Breast epithelium (tissue), 4 donors: ENCODE data around the gene RAB13. TPM values are rescaled to one million over a fixed set of nuclear protein-coding genes. Genes with fewer than 3 reads are reported as not detected.
"Not testable (repeated sequence)": the region's sequence is repeated elsewhere in the genome, so short reads cannot be mapped to it uniquely, and the experiment has no call there.

Experiments used
- DNase-seq, 2 donors: peaks; one replicate each; pipeline ENCODE4 v3.0.0-alpha.2; 2019; ENCODE audit warnings: low spot score in 2 of 2
- H3K27ac ChIP-seq, 2 donors: fragments of 200-600 bp; sonication (generic) in 1 of 2; one replicate each; pipeline ENCODE4 v1.5.1; 2016 to 2019; ENCODE audit warnings: mild to moderate bottlenecking in 1 of 2
- H3K27me3 ChIP-seq, 2 donors: fragments of 200-600 bp; sonication (generic) in 1 of 2; one replicate each; pipeline versions ENCODE4 v1.5.1 to v1.6.0; 2017 to 2019; ENCODE audit warnings: control low read depth in 1 of 2, mild to moderate bottlenecking in 1 of 2
- H3K36me3 ChIP-seq: fragments of 200-600 bp; one replicate; pipeline ENCODE4 v1.5.1; 2019
- H3K4me1 ChIP-seq, 2 donors: fragments of 200-600 bp; sonication (generic); one replicate each; pipeline ENCODE4 v1.5.1; 2016 to 2019; ENCODE audit warnings: control low read depth in 1 of 2
- H3K4me3 ChIP-seq, 3 donors: fragments of 200-600 bp; sonication (generic); 1 replicate in 2 of 3; 2 replicates in 1 of 3; pipeline ENCODE4 v1.5.1; 2016 to 2019; ENCODE audit warnings: mild to moderate bottlenecking in 3 of 3, moderate library complexity in 2 of 3
- H3K9me3 ChIP-seq, 2 donors: fragments of 200-600 bp; sonication (generic) in 1 of 2; one replicate each; pipeline ENCODE4 v1.5.1; 2016 to 2019; ENCODE audit warnings: control low read depth in 1 of 2
- POLR2A ChIP-seq: fragments of 450-650 bp; IDR thresholded peaks from one replicate; pipeline ENCODE4 v1.6.1; 2016; ENCODE audit warnings: antibody characterized with exemption, mild to moderate bottlenecking, moderate library complexity
- POLR2AphosphoS5 ChIP-seq, 3 donors: sonication (generic); formaldehyde crosslinking; IDR thresholded peaks; one replicate each; pipeline ENCODE4 v1.6.1; 2017; ENCODE audit warnings: antibody characterized with exemption in 3 of 3
- intact Hi-C: fragments of 100-400 bp; cut with DNase I; formaldehyde crosslinking; loops from one replicate; pipeline ENCODE4 v1.15.1; 2023; ENCODE audit warnings: low total_unique reads
- total RNA-seq, 3 donors: library from RNA; depleted of rRNA; stranded (reverse); fragments of >200 nt; gene quantifications; one replicate each; pipeline ENCODE4 v1.1.0, GENCODE V29; 2016
- TF ChIP-seq, protein P1 (sequence below), 3 donors: fragments of 450-650 bp; IDR thresholded peaks; one replicate each; pipeline ENCODE4 v1.5.1; 2016 to 2017; ENCODE audit warnings: antibody characterized with exemption in 3 of 3, mild to moderate bottlenecking in 3 of 3, moderate library complexity in 3 of 3

RAB13 gene
- total RNA-seq = 10 to 100 TPM; 45.8 to 68.3 (median 62.6) TPM

DNA sequence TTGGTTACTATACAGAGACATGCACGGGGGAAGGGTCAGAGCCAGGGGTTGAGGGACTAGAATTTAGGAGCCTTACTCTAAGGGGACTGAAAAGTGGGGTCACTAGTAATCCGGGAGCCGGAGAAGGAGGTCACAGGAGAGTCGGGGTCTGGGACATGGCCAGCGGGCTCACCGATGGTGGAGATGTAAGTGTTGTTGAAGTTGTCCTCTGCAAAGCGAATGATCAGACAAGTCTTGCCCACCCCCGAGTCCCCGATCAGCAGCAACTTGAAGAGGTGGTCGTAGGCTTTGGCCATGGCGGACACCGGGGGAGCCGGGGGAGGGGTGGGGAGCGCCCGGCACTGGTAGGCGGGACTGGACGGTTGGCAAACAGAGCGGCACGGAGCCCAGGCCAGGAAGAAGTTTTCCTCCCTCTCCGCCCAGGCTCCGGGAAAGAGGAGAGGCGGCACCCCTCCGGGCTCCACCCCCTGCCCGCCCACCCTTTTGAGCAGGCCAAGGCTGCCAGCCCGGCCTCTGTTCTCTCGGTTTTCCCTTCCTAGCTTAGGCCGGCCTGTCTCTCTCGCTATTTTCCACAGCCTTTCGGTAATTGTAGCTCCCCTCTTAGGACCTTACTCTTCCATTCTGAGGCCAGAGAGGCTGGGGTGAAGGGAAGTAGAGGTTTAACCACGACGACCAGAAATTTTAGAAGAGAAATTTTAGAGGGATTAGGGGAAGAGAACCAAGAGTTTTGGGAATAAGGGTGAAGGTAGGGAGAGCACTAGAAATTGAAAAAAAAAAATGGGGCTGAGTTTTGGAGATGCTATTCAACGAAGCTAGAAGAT lies at the start of gene RAB13:
Gene RAB13 (minus strand): TSS at position 399 of the 821 bp plus-strand sequence. CDS start 103 bp downstream, at position 296.
- intact Hi-C loops = no loop called here
- peaks cover 3 to 8% of the 10 kb centered on the region in 2 donors for H3K4me1 ChIP-seq
- H3K27ac ChIP-seq = peak within 1 kb of the TSS; percentile 67 to 77
- peak; percentile 83 to 88 for DNase-seq
- H3K4me3 ChIP-seq = peak within 1 kb of the TSS; percentile 59 to 76 (median 66)
- H3K36me3 ChIP-seq = no peaks in the 10 kb centered on the region
- H3K9me3 ChIP-seq = no peaks in the 10 kb centered on the region
- H3K27me3 ChIP-seq = no peaks in the 10 kb centered on the region
- TF ChIP-seq POLR2AphosphoS5 (IDR thresholded peaks at IDR 0.05) = peak in 2 of 3 donors; percentile 32 to 46
- TF ChIP-seq POLR2A = no peak

DNA sequence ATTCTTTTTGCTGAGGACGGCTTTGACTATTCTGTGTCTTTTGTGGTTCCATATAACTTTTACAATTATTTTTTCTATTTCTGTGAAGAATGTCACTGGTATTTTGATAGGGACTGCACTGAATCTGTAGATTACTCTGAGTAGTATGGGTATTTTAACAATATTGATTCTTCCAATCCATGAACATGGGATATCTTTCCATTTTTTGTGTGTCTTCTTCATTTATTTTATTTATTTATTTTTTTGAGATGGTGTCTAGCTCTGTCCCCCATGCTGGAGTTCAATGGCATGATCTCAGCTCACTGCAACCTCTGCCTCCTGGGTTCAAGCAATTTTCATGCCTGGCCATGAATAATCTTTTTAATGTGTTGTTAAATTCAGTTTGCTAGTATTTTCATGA lies 47.6 kb upstream of the RAB13 start:
- intact Hi-C loops, H3K4me3 ChIP-seq: not testable (repeated sequence)

DNA sequence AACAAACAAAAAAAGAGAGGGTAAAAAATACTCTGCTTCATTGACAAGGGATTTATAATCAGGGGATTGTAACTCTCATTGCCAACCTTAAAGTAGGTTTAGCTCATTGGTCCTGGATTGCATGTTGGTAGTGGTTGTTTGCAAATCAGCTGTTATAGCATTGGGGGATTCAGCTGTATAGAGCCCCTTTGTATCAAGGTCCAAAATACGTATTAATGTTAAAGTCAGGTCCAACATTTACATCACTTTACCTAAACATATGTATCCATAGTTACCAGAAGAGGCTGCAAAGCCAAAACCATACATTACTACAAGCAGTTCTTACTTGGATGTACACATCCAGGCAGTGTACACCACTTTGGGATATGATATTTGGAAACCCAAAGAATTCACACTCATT lies 33.8 kb upstream of the RAB13 start:
- H3K27me3 ChIP-seq = no peaks in the 10 kb centered on the region
- no peaks in the 10 kb centered on the region for H3K4me1 ChIP-seq
- H3K27ac ChIP-seq = no peak overlapping the region
- intact Hi-C loops = no loop called here
- TF ChIP-seq POLR2A (no peak), POLR2AphosphoS5 (IDR thresholded peaks at IDR 0.05) (no peak)
- TF ChIP-seq, protein P1, sequence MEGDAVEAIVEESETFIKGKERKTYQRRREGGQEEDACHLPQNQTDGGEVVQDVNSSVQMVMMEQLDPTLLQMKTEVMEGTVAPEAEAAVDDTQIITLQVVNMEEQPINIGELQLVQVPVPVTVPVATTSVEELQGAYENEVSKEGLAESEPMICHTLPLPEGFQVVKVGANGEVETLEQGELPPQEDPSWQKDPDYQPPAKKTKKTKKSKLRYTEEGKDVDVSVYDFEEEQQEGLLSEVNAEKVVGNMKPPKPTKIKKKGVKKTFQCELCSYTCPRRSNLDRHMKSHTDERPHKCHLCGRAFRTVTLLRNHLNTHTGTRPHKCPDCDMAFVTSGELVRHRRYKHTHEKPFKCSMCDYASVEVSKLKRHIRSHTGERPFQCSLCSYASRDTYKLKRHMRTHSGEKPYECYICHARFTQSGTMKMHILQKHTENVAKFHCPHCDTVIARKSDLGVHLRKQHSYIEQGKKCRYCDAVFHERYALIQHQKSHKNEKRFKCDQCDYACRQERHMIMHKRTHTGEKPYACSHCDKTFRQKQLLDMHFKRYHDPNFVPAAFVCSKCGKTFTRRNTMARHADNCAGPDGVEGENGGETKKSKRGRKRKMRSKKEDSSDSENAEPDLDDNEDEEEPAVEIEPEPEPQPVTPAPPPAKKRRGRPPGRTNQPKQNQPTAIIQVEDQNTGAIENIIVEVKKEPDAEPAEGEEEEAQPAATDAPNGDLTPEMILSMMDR (IDR thresholded peaks at IDR 0.05) = no peak
- no peaks in the 10 kb centered on the region for H3K9me3 ChIP-seq
- DNase-seq = no peak
- no peak overlapping the region for H3K4me3 ChIP-seq
- no peaks in the 10 kb centered on the region for H3K36me3 ChIP-seq

More for the DNA sequence above, 47.6 kb upstream of the RAB13 start:
- not testable (repeated sequence) for H3K27me3 ChIP-seq, H3K9me3 ChIP-seq, H3K4me1 ChIP-seq, DNase-seq, H3K27ac ChIP-seq, H3K36me3 ChIP-seq

DNA sequence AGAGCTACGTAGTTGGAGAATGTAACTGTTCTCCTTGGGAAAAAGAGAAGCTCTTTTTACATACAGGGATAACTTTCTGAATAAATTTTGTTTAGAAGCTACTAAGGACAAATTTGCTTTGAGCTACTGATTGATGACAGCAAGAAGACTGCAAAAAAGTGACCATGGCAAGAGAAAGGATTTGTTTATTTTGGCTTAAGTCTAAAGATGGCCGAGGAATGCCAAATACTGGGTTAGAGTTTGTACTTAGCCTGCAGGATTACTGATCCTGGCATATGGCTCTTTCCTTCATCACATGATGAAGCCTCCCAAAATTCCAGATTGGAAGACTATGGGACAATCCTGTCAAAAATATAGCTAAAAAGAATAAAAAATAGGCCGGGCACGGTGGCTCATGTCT lies 33.1 kb upstream of the RAB13 start:
- H3K9me3 ChIP-seq = no peaks in the 10 kb centered on the region
- H3K36me3 ChIP-seq = no peaks in the 10 kb centered on the region
- no peaks in the 10 kb centered on the region for H3K4me1 ChIP-seq
- intact Hi-C loops = no loop called here
- no peak for DNase-seq
- H3K27ac ChIP-seq = no peak overlapping the region
- H3K27me3 ChIP-seq = no peaks in the 10 kb centered on the region
- no peak for TF ChIP-seq POLR2AphosphoS5 (IDR thresholded peaks at IDR 0.05)
- TF ChIP-seq, protein P1 (IDR thresholded peaks at IDR 0.05) = no peak
- H3K4me3 ChIP-seq = no peak overlapping the region

DNA sequence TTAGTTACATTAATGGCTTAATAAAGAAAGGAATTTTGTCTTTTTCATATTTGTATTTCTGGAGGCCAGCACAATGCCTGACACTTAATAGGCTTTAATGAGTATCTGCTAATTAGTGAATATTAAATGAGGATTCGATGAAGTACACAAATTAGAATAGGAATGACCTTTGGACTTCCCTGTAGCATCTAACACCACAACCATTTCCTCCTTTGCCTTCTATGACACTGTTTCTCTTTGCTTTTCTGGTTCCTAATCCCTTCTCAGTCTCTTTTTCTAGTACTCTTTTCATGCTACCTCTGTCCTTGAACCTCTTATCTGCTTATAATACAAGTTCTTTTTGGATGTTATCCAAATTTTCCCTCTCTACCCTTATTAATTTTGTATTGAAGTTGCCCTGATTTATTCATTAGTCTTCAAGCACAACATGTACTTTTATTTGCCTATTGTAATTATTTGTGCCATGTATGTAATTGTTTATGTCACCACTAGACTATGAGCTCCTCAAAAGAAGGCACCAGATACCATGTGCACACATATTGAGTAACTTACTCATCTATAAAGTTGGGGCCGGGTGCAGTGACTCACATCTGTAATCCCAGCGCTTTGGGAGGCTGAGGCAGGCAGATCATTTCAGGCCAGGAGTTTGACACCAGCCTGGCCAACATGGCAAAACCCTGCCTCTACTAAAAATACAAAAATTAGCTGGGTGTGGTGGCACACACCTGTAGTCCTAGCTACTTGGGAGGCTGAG lies 28.2 kb upstream of the RAB13 start:
- no peaks in the 10 kb centered on the region for H3K4me1 ChIP-seq
- no peak overlapping the region for H3K27ac ChIP-seq
- no peak overlapping the region for H3K4me3 ChIP-seq
- intact Hi-C loops = no loop called here
- TF ChIP-seq, protein P1 (IDR thresholded peaks at IDR 0.05) = no peak
- no peak for TF ChIP-seq POLR2AphosphoS5 (IDR thresholded peaks at IDR 0.05)
- no peak for TF ChIP-seq POLR2A
- DNase-seq = no peak
- no peaks in the 10 kb centered on the region for H3K9me3 ChIP-seq
- H3K36me3 ChIP-seq = no peaks in the 10 kb centered on the region
- H3K27me3 ChIP-seq = no peaks in the 10 kb centered on the region

DNA sequence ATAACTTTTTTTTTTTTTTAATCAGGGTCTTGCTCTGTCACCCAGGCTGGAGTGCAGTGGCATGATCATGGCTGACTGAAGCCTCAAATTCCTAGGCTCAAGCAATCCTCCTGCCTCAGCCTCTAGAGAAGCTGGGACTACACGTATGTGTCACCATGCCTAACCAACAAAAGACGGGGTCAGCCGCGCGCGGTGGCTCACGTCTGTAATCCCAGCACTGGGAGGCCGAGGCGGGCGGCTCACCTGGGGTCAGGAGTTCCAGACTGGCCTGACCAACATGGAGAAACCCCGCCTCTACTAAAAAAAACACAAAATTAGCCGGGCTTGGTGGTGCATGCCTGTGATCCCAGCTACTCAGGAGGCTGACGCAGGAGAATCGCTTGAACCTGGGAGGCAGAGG lies 26.4 kb upstream of the RAB13 start:
- DNase-seq, intact Hi-C loops, H3K36me3 ChIP-seq, H3K4me1 ChIP-seq, H3K9me3 ChIP-seq, H3K4me3 ChIP-seq, H3K27me3 ChIP-seq, H3K27ac ChIP-seq: not testable (repeated sequence)
